Natural killer cell treated with Interleukin-12 subunit alpha and Interleukin-12 subunit beta and Interleukin-15 and Interleukin-18, amount 100 ng/mL, for 72 hours (primary cell): ENCODE measurements around the gene AGAP1. TPM values are rescaled to one million over a fixed set of nuclear protein-coding genes. Genes with fewer than 3 reads are reported as not detected.
"Not testable (repeated sequence)": the region's sequence is repeated elsewhere in the genome, so short reads cannot be mapped to it uniquely, and the experiment has no call there.

Experiments used
- ATAC-seq, 2 donors: fragments of 150-1000 bp; cut with Tn5 transposase in 1 of 2; sonication (Bioruptor Pico), chemical (Tn5 transposase) in 1 of 2; 2 replicates each; pipeline ENCODE4 v1.10.0; 2021
- DNase-seq: peaks from one replicate; pipeline ENCODE4 v3.0.0; 2022; ENCODE audit warnings: low spot score
- H3K27ac Mint-ChIP-seq, 2 donors: 1 replicate in 1 of 2; 2 replicates in 1 of 2; pipeline ENCODE4 v1.8.0; 2022; ENCODE audit warnings: mixed read lengths in 2 of 2, mild to moderate bottlenecking in 1 of 2, moderate library complexity in 1 of 2
- H3K27me3 Mint-ChIP-seq, 2 donors: 1 replicate in 1 of 2; 2 replicates in 1 of 2; pipeline ENCODE4 v1.8.0; 2022; ENCODE audit warnings: mixed read lengths in 2 of 2
- H3K36me3 Mint-ChIP-seq: one replicate; pipeline ENCODE4 v1.8.0; 2022; ENCODE audit warnings: mixed read lengths
- H3K4me1 Mint-ChIP-seq, 2 donors: 1 replicate in 1 of 2; 2 replicates in 1 of 2; pipeline ENCODE4 v1.8.0; 2022; ENCODE audit warnings: low read depth in 2 of 2, mixed read lengths in 2 of 2, mild to moderate bottlenecking in 1 of 2
- H3K4me3 Mint-ChIP-seq: one replicate; pipeline ENCODE4 v1.8.0; 2022; ENCODE audit warnings: mixed read lengths
- H3K9me3 Mint-ChIP-seq: 2 replicates; pipeline ENCODE4 v1.8.0; 2022; ENCODE audit warnings: mixed read lengths
- total RNA-seq, 2 donors: library from RNA; stranded (reverse); gene quantifications; one replicate each; pipeline ENCODE4 v1.2.3, GENCODE V29; 2022

The AGAP1 gene
- total RNA-seq, 2 donors from 2014 or later, result 5.2 to 7.4 TPM

GRCh38 chr2:235937936-235938335 is 444.1 kb downstream of the AGAP1 start:
- H3K9me3 Mint-ChIP-seq, result no peaks in the 10 kb centered on the region

GRCh38 chr2:235938611-235939010 is 444.8 kb downstream of the AGAP1 start:
- H3K27ac Mint-ChIP-seq, result no peak overlapping the region
- ATAC-seq (no peak), DNase-seq (no peak)
- peaks cover 9% of the 10 kb centered on the region for H3K36me3 Mint-ChIP-seq
- H3K27me3 Mint-ChIP-seq, result no peaks in the 10 kb centered on the region
- peaks cover 0 to 6% of the 10 kb centered on the region in 2 donors for H3K4me1 Mint-ChIP-seq
- H3K4me3 Mint-ChIP-seq, result no peak overlapping the region
- no peaks in the 10 kb centered on the region for H3K9me3 Mint-ChIP-seq

More at GRCh38 chr2:235937936-235938335, 444.1 kb downstream of the AGAP1 start:
- Mint-ChIP-seq H3K36me3 (peaks cover 9% of the 10 kb centered on the region), H3K4me3 (no peak overlapping the region), H3K27ac (no peak overlapping the region), H3K4me1 (peaks cover 0 to 6% of the 10 kb centered on the region in 2 donors), H3K27me3 (no peaks in the 10 kb centered on the region)
- DNase-seq, result no peak
- ATAC-seq, result no peak

DNA sequence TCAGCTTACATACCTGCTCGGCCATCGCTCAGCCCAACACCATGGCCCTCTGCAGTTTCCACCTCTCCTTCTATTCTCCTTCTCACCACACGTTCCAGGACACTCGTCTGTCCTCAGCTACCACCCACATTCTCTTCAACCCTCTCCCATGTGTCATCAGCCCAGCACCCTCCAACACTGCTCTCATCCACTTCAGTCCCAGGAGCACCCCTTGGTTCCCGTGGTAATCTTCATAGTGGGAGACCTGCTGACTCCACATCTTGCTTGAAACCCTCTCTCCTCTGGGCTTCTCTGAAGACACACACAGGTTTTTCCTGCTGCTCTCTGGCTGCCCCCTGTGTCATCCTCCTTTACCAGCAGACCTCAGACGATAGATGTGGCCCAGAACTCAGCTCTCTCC is 445.6 kb downstream of the AGAP1 start:
- peaks cover 0 to 6% of the 10 kb centered on the region in 2 donors for H3K4me1 Mint-ChIP-seq
- no peaks in the 10 kb centered on the region for H3K27me3 Mint-ChIP-seq
- no peak for DNase-seq
- no peak overlapping the region for H3K4me3 Mint-ChIP-seq
- peaks cover 9% of the 10 kb centered on the region for H3K36me3 Mint-ChIP-seq
- no peak for ATAC-seq
- H3K27ac Mint-ChIP-seq, result no peak overlapping the region
- no peaks in the 10 kb centered on the region for H3K9me3 Mint-ChIP-seq

GRCh38 chr2:235940330-235940729 is 446.5 kb downstream of the AGAP1 start:
- no peak overlapping the region for H3K27ac Mint-ChIP-seq
- ATAC-seq, result no peak
- H3K27me3 Mint-ChIP-seq, result no peaks in the 10 kb centered on the region

GRCh38 chr2:235944591-235944990 is 450.7 kb downstream of the AGAP1 start:
- DNase-seq (no peak), ATAC-seq (no peak)
- Mint-ChIP-seq H3K4me1 (no peaks in the 10 kb centered on the region), H3K4me3 (no peak overlapping the region), H3K9me3 (no peaks in the 10 kb centered on the region), H3K27ac (no peak overlapping the region), H3K27me3 (peaks cover 0 to under 1% of the 10 kb centered on the region in 2 donors), H3K36me3 (no peaks in the 10 kb centered on the region)

More at GRCh38 chr2:235940330-235940729, 446.5 kb downstream of the AGAP1 start:
- peaks cover 0 to 6% of the 10 kb centered on the region in 2 donors for H3K4me1 Mint-ChIP-seq
- peaks cover 9% of the 10 kb centered on the region for H3K36me3 Mint-ChIP-seq
- no peak overlapping the region for H3K4me3 Mint-ChIP-seq
- H3K9me3 Mint-ChIP-seq, result no peaks in the 10 kb centered on the region
- no peak for DNase-seq

GRCh38 chr2:235945608-235946140 is 451.8 kb downstream of the AGAP1 start:
- H3K27me3 Mint-ChIP-seq, result peaks cover 0 to 7% of the 10 kb centered on the region in 2 donors
- H3K9me3 Mint-ChIP-seq, result no peaks in the 10 kb centered on the region
- H3K36me3 Mint-ChIP-seq, result no peaks in the 10 kb centered on the region
- H3K4me3 Mint-ChIP-seq, result no peak overlapping the region
- DNase-seq, result no peak
- no peak overlapping the region for H3K27ac Mint-ChIP-seq
- H3K4me1 Mint-ChIP-seq, result peaks cover 0 to 5% of the 10 kb centered on the region in 2 donors
- ATAC-seq, result no peak

DNA sequence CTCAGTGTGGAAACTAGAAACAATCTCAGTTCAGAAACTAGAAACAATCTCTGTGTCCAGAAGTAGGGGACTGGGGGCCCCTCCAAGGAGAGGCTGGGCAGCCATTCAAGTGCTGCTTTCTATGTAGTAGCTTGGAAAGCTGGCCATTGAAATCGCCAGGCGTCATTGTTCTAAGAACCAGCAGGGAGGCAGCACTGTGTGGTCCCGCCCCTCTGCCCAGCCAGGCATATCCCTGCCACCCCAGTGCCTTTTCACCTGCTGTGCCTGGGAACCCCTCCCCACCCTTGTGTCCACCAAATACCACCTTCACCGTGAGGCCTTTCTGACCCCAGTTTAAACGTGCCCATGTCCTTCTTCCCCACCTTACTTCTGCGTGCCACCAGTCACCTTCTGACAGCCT is 452.7 kb downstream of the AGAP1 start:
- H3K27ac Mint-ChIP-seq, result no peak overlapping the region
- H3K4me3 Mint-ChIP-seq, result no peak overlapping the region
- no peak for ATAC-seq
- DNase-seq, result no peak
- peaks cover 0 to 7% of the 10 kb centered on the region in 2 donors for H3K27me3 Mint-ChIP-seq
- H3K36me3 Mint-ChIP-seq, result no peaks in the 10 kb centered on the region
- H3K4me1 Mint-ChIP-seq, result peaks cover 3 to 10% of the 10 kb centered on the region in 2 donors
- H3K9me3 Mint-ChIP-seq, result no peaks in the 10 kb centered on the region

- ATAC-seq, H3K4me3 Mint-ChIP-seq, H3K27me3 Mint-ChIP-seq, H3K27ac Mint-ChIP-seq, H3K9me3 Mint-ChIP-seq, H3K36me3 Mint-ChIP-seq, DNase-seq: not testable (repeated sequence)
- peaks cover 8 to 13% of the 10 kb centered on the region in 2 donors for H3K4me1 Mint-ChIP-seq
Measured at GRCh38 chr2:235947055-235947454, 453.2 kb downstream of the AGAP1 start.

GRCh38 chr2:235949567-235950472 is 456.0 kb downstream of the AGAP1 start:
- no peak for ATAC-seq
- Mint-ChIP-seq H3K9me3 (no peaks in the 10 kb centered on the region), H3K27ac (no peak overlapping the region), H3K36me3 (no peaks in the 10 kb centered on the region), H3K4me1 (peaks cover 15 to 22% of the 10 kb centered on the region in 2 donors), H3K4me3 (no peak overlapping the region), H3K27me3 (peaks cover 0 to 9% of the 10 kb centered on the region in 2 donors)
- no peak for DNase-seq

DNA sequence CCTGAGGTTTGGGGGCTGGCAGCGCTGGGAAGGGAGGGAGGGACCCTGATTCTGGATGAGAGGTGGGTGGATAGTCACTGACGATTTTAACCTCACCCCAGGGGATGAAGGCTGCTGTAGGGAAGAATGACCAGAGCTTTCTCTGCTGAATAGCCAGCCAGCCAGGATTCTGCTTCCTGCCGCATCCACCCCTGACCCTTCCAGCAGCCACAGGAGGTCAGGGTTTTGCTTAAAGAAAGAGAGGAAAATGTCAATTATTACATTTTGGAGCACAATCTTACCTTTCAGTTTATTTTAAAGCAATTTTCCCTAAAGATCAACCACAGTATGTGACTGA is 456.6 kb downstream of the AGAP1 start:
- ATAC-seq (no peak), DNase-seq (no peak)
- Mint-ChIP-seq H3K4me1 (peaks cover 18 to 25% of the 10 kb centered on the region in 2 donors), H3K27me3 (peaks cover 0 to 9% of the 10 kb centered on the region in 2 donors), H3K36me3 (no peaks in the 10 kb centered on the region), H3K27ac (no peak overlapping the region), H3K4me3 (no peak overlapping the region), H3K9me3 (no peaks in the 10 kb centered on the region)

- H3K27me3 Mint-ChIP-seq, result peaks cover 0 to 9% of the 10 kb centered on the region in 2 donors
- DNase-seq (no peak), ATAC-seq (no peak)
- H3K36me3 Mint-ChIP-seq, result no peaks in the 10 kb centered on the region
- H3K4me3 Mint-ChIP-seq, result no peak overlapping the region
- no peaks in the 10 kb centered on the region for H3K9me3 Mint-ChIP-seq
- no peak overlapping the region for H3K27ac Mint-ChIP-seq
- peaks cover 18 to 25% of the 10 kb centered on the region in 2 donors for H3K4me1 Mint-ChIP-seq
Measured at GRCh38 chr2:235951493-235951892, 457.6 kb downstream of the AGAP1 start.

DNA sequence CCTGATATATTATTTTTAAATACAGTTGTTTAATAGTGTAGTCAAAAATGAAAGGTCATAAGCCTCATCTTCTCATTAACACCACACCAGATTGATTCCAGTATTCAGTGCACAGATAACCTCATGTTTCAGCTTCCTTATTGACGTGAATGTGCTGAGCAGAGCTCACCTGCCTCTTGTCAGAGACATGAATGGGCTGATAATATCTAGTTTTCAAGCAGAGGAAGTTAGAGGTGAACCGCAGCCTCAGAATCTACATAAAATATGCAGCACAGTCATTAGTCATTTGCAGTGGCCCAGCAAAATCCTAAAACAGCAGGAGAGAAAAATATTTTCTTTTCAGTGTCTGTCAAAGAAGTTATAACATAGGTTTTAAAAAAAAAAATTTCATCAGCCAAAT is 458.1 kb downstream of the AGAP1 start:
- no peak for DNase-seq
- ATAC-seq, result peak in 1 of 2 donors; percentile 60
- no peaks in the 10 kb centered on the region for H3K9me3 Mint-ChIP-seq
- peaks cover 0 to 9% of the 10 kb centered on the region in 2 donors for H3K27me3 Mint-ChIP-seq
- no peak overlapping the region for H3K4me3 Mint-ChIP-seq
- no peaks in the 10 kb centered on the region for H3K36me3 Mint-ChIP-seq
- H3K27ac Mint-ChIP-seq, result no peak overlapping the region
- peaks cover 18 to 25% of the 10 kb centered on the region in 2 donors for H3K4me1 Mint-ChIP-seq

DNA sequence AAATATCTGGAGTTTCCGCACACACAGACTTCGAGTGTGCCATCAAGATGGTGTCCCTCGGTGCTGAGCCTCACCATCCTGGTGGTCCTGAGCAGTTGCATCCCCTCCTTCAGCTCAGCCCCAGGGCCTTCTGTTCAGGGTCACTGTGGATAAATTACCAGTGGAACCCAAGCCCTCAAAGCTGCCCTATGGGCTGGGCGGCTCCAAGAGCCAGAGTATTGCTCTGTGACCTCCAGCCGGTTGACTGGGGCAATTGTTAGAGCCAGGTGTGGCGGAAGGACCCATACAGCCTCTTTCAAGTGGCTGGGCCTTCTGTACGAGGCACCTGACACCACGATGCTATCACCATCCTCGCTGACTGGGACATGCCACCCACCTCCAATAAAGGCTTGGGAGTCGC is 458.9 kb downstream of the AGAP1 start:
- Mint-ChIP-seq H3K4me3 (no peak overlapping the region), H3K27me3 (peaks cover 0 to 9% of the 10 kb centered on the region in 2 donors), H3K27ac (no peak overlapping the region), H3K36me3 (no peaks in the 10 kb centered on the region), H3K4me1 (peaks cover 18 to 25% of the 10 kb centered on the region in 2 donors), H3K9me3 (no peaks in the 10 kb centered on the region)
- ATAC-seq (no peak), DNase-seq (no peak)

DNA sequence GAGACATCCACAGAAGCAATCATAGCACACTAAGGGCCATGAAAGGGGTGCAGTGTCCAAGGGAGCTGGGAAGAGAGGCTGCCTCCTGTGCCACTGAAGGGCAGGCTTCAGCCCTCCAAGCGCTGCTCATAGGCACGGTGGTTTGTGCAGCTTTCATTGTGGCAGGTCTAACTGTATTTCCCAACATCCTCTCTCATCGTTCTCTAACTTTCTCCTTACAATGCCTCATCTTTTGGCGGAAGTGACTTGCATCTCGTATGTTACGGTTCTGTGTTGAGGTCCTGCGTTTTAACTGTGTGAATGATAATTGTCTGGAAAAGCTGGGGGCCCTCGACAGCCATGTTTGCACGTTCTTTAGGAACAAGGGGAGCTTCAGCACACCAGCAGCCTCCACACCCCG is 460.4 kb downstream of the AGAP1 start:
- no peak overlapping the region for H3K27ac Mint-ChIP-seq
- no peak for DNase-seq
- H3K4me3 Mint-ChIP-seq, result no peak overlapping the region
- H3K36me3 Mint-ChIP-seq, result no peaks in the 10 kb centered on the region
- H3K4me1 Mint-ChIP-seq, result peaks cover 18 to 25% of the 10 kb centered on the region in 2 donors
- no peak for ATAC-seq
- H3K9me3 Mint-ChIP-seq, result no peaks in the 10 kb centered on the region
- peaks cover 0 to 9% of the 10 kb centered on the region in 2 donors for H3K27me3 Mint-ChIP-seq
